Small intestine (tissue), 7 donors: Measurements from ENCODE around the gene MVP. TPM values are rescaled to one million over a fixed set of nuclear protein-coding genes. Genes with fewer than 3 reads are reported as not detected.
"Not testable (repeated sequence)": the region's sequence is repeated elsewhere in the genome, so short reads cannot be mapped to it uniquely, and the experiment has no call there.

Source experiments
- DNase-seq, 2 donors: peaks; one replicate each; pipeline versions ENCODE4 v3.0.0 to v3.0.0-alpha.2; 2013
- FAIRE-seq: peaks from 2 replicates; lab custom pipeline; 2012; peaks lifted over from hg19 to GRCh38; lab: Jason Lieb, UNC
- H3K27ac ChIP-seq, 3 donors: one replicate each; pipeline ENCODE4 v1.5.1; 2013; ENCODE audit warnings: low read length in 2 of 3, mild to moderate bottlenecking in 2 of 3, control low read depth in 1 of 3, inconsistent platforms in 1 of 3, low read depth in 1 of 3, moderate library complexity in 1 of 3
- H3K27me3 ChIP-seq, 3 donors: one replicate each; pipeline ENCODE4 v1.6.1; 2013; ENCODE audit warnings: low read length in 3 of 3, inconsistent platforms in 1 of 3; ENCODE audit not compliant: control insufficient read depth in 3 of 3, insufficient read depth in 3 of 3
- H3K36me3 ChIP-seq, 3 donors: one replicate each; pipeline ENCODE4 v1.6.1; 2013; ENCODE audit warnings: low read length in 3 of 3, inconsistent platforms in 1 of 3, low read depth in 1 of 3, mild to moderate bottlenecking in 1 of 3, moderate library complexity in 1 of 3; ENCODE audit not compliant: control insufficient read depth in 3 of 3, insufficient read depth in 2 of 3
- H3K4me1 ChIP-seq, 3 donors: one replicate each; pipeline ENCODE4 v1.6.1; 2013; ENCODE audit warnings: low read length in 2 of 3, inconsistent platforms in 1 of 3, low read depth in 1 of 3, mild to moderate bottlenecking in 1 of 3, moderate library complexity in 1 of 3; ENCODE audit not compliant: control insufficient read depth in 3 of 3, insufficient read depth in 2 of 3
- H3K4me3 ChIP-seq, 3 donors: one replicate each; pipeline ENCODE4 v1.5.1; 2013; ENCODE audit warnings: low read length in 3 of 3, control low read depth in 1 of 3, inconsistent platforms in 1 of 3, low read depth in 1 of 3, mild to moderate bottlenecking in 1 of 3, moderate library complexity in 1 of 3
- H3K9me3 ChIP-seq, 2 donors: one replicate each; pipeline ENCODE4 v1.6.1; 2013; ENCODE audit warnings: low read depth in 1 of 2, low read length in 1 of 2; ENCODE audit not compliant: control insufficient read depth in 2 of 2, insufficient read depth in 1 of 2
- WGBS, 3 donors: extraction: QIAGEN DNeasy Blood & Tissue Kit; methylation state at CpG; one replicate each; pipeline ENCODE4 v1.1.7; 2013; 5-methylcytosine and 5-hydroxymethylcytosine counted together
- polyA plus RNA-seq, 4 donors: library from polyadenylated mRNA; stranded (reverse) in 3 of 4; unstranded in 1 of 4; fragments of 200-250 nt in 3 of 4; fragments of 120-200 nt in 1 of 4; gene quantifications; one replicate each; pipeline versions ENCODE4 v1.2.1 to v1.2.3, GENCODE V29; 2013
- donor health status: healthy with polysubstance abuse.
- donor health status: control.
- donor health status: control.
- donor health status: Bipolar disorder and iron deficiency.
- donor health status: healthy.

MVP gene
- polyA plus RNA-seq, 4 donors, result 175 to 558 (median 292) TPM

- Histone ChIP-seq H3K4me3 (no peak overlapping the region), H3K4me1 (peaks cover 15 to 83% (median 22%) of the 10 kb centered on the region in 3 donors), H3K9me3 (no peaks in the 10 kb centered on the region), H3K27ac (peak overlapping the region; percentile 88 to 90 (median 89)), H3K27me3 (no peaks in the 10 kb centered on the region), H3K36me3 (peaks cover 0 to 44% (median 0%) of the 10 kb centered on the region in 3 donors)
- FAIRE-seq, result no peak
- DNase-seq, result peak; percentile 67 to 82
- WGBS, 3 donors, result 41 to 51% (median 50%) methylated on average over 9 to 10 of the region's 10 CpGs
Measured at GRCh38 chr16:29825145-29826044, 5.1 kb downstream of the MVP start.

- DNase-seq (peak in 1 of 2 donors; percentile 77), FAIRE-seq (no peak)
- peaks cover 0 to 47% (median 0%) of the 10 kb centered on the region in 3 donors for H3K36me3 ChIP-seq
- peaks cover 15 to 85% (median 22%) of the 10 kb centered on the region in 3 donors for H3K4me1 ChIP-seq
- 41 to 65% (median 61%) methylated on average over 4 to 6 of the region's 8 CpGs for WGBS, 3 donors
- no peaks in the 10 kb centered on the region for H3K27me3 ChIP-seq
- no peak overlapping the region for H3K4me3 ChIP-seq
- peak overlapping the region; percentile 88 to 90 (median 89) for H3K27ac ChIP-seq
- no peaks in the 10 kb centered on the region for H3K9me3 ChIP-seq
Measured at GRCh38 chr16:29826342-29826695, 6.1 kb downstream of the MVP start.

GRCh38 chr16:29830774-29831173, 10.5 kb downstream of the MVP start:
- 94 to 99% (median 95%) methylated on average over 11 of the region's 11 CpGs for WGBS, 3 donors
- H3K27me3 ChIP-seq, result no peaks in the 10 kb centered on the region
- peaks cover 8 to 41% (median 10%) of the 10 kb centered on the region in 3 donors for H3K4me1 ChIP-seq
- H3K36me3 ChIP-seq, result peaks cover 13 to 64% (median 16%) of the 10 kb centered on the region in 3 donors
- FAIRE-seq (no peak), DNase-seq (no peak)
- H3K4me3 ChIP-seq, result no peak overlapping the region
- H3K27ac ChIP-seq, result peak overlapping the region in 1 of 3 donors; percentile 95
- H3K9me3 ChIP-seq, result no peaks in the 10 kb centered on the region

- peaks cover 14 to 66% (median 17%) of the 10 kb centered on the region in 3 donors for H3K36me3 ChIP-seq
- DNase-seq, result no peak
- FAIRE-seq, result no peak
- H3K27ac ChIP-seq, result no peak overlapping the region
- no peaks in the 10 kb centered on the region for H3K27me3 ChIP-seq
- H3K9me3 ChIP-seq, result no peaks in the 10 kb centered on the region
- whole genome bisulfite sequencing, 3 donors, result 57 to 76% (median 70%) methylated on average over 2 of the region's 2 CpGs
- no peak overlapping the region for H3K4me3 ChIP-seq
- peaks cover 5 to 35% (median 6%) of the 10 kb centered on the region in 3 donors for H3K4me1 ChIP-seq
Measured at GRCh38 chr16:29831490-29831889, 11.2 kb downstream of the MVP start.

- DNase-seq, H3K27ac ChIP-seq, H3K9me3 ChIP-seq, H3K4me3 ChIP-seq, H3K27me3 ChIP-seq, FAIRE-seq: not testable (repeated sequence)
- 94 to 99% (median 95%) methylated on average over 4 of the region's 4 CpGs for WGBS, 3 donors
- Histone ChIP-seq H3K36me3 (peaks cover 17 to 77% (median 21%) of the 10 kb centered on the region in 3 donors), H3K4me1 (peaks cover 0 to 24% (median 0%) of the 10 kb centered on the region in 3 donors)
Measured at GRCh38 chr16:29833219-29833618, 13.0 kb downstream of the MVP start.

GRCh38 chr16:29834079-29834478, 13.8 kb downstream of the MVP start:
- Histone ChIP-seq H3K27ac (no peak overlapping the region), H3K4me1 (peaks cover 0 to 17% (median 0%) of the 10 kb centered on the region in 3 donors), H3K27me3 (no peaks in the 10 kb centered on the region), H3K4me3 (no peak overlapping the region), H3K36me3 (peaks cover 20 to 85% (median 24%) of the 10 kb centered on the region in 3 donors), H3K9me3 (no peaks in the 10 kb centered on the region)
- DNase-seq, result no peak
- WGBS, 3 donors, result 90 to 98% (median 93%) methylated on average over 5 of the region's 5 CpGs
- no peak for FAIRE-seq

GRCh38 chr16:29835926-29836325, 15.7 kb downstream of the MVP start:
- FAIRE-seq, result no peak
- 87 to 95% (median 92%) methylated on average over 7 of the region's 7 CpGs for WGBS, 3 donors
- no peak overlapping the region for H3K4me3 ChIP-seq

GRCh38 chr16:29836623-29837022, 16.4 kb downstream of the MVP start:
- H3K36me3 ChIP-seq, result peaks cover 28 to 90% (median 36%) of the 10 kb centered on the region in 3 donors
- no peaks in the 10 kb centered on the region for H3K9me3 ChIP-seq
- FAIRE-seq, result no peak
- no peak overlapping the region for H3K27ac ChIP-seq
- no peak overlapping the region for H3K4me3 ChIP-seq
- DNase-seq, result no peak
- H3K4me1 ChIP-seq, result no peaks in the 10 kb centered on the region
- 85 to 93% (median 90%) methylated on average over 15 of the region's 15 CpGs for WGBS, 3 donors
- H3K27me3 ChIP-seq, result no peaks in the 10 kb centered on the region

More at GRCh38 chr16:29835926-29836325, 15.7 kb downstream of the MVP start:
- Histone ChIP-seq H3K27me3 (no peaks in the 10 kb centered on the region), H3K9me3 (no peaks in the 10 kb centered on the region), H3K27ac (no peak overlapping the region), H3K4me1 (peaks cover 0 to 2% (median 0%) of the 10 kb centered on the region in 3 donors), H3K36me3 (peaks cover 28 to 90% (median 32%) of the 10 kb centered on the region in 3 donors)
- DNase-seq, result no peak
